NCI-H345 treated with DMSO at 0.1 percent for 48 hours (cell line): ENCODE results near the gene METTL6.
"Not testable (repeated sequence)": the region's sequence is repeated elsewhere in the genome, so short reads cannot be mapped to it uniquely, and the experiment has no call there.

Experiments used
- DNase-seq: peaks from one replicate; lab custom pipeline; 2025; ENCODE audit not compliant: unreplicated experiment; lab: John Stamatoyannopoulos, UW

METTL6 gene

DNA sequence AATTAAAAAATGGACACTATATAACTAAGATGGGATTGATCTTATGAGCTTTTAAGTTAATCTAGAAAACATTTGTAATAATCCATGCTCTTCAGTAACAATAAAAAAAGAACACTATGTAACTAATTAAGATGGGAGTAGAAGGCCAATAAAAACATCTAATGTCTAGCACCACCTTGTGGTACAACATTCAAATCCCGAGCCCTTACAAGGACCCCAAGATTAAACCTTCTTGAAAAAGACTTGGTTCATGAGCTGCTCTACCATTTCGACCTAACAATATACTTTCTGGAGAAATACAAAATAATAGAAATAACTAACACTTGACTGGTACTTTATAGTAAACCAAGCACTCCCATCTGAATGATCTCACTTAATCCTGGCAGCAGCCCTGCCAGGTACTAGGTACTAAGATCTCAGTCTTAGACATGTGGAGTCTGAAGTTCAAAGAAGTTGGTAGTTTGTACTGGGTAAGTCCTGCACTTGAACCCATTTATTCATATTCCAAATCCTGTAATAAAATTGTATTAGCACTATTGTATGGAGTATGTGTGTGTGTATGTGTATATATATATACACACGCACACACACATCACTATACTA is 21.8 kb downstream of the METTL6 start:
- peak; percentile 9 for DNase-seq

DNA sequence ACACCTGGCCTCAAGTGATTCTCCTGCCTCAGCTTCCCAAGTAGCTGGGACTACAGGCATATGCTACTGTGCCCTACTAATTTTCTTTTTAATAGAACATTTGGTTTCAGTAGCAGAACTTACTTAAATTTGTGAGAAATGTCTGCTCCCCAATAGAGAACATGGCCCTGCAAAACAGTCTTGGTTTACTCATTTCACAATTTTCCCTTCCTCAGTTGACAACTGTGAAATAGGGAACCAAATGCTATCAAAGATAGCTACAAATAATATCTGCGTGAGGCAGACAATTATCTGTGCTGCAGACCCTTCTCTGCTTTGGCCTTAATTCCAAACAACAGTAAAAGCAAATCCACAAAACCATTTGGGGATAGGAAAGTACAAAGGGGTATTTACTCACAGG is 22.6 kb downstream of the METTL6 start:
- DNase-seq: no peak

DNA sequence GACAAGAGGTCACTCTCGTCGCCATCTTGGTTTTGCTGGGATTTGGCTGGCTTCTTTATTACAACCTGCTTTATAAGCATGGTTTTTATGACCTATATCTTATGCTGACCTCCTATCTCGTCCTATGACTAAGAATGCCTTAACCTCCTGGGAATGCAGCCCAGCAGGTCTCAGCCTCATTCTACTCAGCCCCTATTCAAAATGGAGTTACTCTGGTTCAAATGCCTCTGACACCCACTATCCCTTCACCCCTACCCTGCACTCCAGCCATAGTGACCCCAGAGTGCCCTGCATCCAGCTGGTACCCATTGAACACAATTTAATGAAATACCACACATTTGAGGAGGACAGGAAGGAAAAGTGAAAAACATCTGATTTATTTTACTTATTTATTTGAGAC is 23.4 kb downstream of the METTL6 start:
- no peak for DNase-seq

DNA sequence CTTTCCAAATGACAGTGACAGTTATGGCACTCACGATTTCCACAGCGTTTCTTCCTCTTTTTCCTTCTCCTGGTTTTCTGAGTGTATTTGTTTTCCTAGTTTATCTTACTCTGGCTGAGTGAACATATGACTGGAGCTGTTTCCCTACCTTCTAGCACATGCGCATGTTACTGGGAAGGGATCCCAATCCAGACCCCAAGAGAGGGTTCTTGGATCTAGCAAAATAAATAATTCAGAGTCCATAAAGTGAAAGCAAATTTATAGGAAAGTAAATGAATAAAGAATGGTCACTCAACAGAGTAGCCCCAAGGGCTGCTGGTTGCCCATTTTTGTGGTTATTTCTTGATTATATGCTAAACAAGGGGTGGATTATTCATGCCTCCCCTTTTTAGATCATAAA is 23.8 kb downstream of the METTL6 start:
- DNase-seq: no peak

DNA sequence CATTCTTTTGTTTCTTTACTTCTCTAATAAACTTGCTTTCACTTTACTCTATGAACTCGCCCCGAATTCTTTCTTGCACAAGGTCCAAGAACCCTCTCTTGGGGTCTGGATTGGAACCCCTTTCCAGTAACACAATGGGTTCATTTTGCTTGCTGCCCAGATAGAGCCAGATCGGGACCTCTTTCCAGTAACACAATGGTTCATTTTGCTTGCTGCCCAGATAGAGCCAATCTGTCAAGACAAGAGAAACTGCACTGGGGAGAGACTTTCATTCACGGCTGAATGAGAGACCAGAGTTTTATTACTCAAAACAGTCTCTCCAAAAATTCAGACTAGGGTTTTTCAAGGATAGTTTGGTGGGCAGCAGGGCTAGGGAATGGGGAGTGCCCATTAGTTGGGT is 25.4 kb downstream of the METTL6 start:
- no peak for DNase-seq

DNA sequence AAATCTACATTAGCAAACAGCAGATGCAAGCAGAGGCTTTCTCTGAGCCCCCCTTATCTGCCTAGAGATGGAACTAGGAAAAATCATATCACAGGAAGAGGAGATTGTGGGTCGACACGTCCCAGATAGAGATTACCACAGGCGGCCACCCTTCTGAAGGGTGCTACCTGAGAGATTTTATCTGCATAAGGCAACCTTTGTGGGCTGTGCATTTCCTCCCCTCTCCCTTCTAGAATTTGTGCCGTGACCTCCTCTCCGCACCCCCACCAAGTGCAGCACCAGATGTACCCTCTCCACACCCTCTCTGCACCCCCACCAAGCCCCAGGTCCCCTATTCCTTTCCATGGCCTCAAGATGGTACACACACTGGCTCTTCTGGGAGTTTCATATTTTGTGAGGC is 27.4 kb downstream of the METTL6 start:
- no peak for DNase-seq

DNA sequence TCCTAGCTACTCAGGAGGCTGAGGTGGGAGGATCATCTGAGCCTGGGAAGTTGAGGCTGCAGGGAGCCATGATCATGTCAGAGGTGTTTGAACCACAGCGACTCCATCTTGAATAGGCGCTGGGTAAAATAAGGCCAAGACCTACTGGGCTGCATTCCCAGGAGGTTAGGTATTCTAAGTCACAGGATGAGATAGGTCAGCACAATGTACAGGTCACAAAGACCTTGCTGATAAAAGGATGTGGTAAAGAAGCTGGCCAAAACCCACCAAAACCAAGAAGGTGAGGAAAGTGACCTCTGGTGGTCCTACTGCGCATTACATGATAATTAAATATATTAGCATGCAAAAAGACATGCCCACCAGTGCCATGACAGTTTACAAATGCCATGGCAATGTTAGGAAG is 28.6 kb downstream of the METTL6 start:
- DNase-seq: not testable (repeated sequence)

DNA sequence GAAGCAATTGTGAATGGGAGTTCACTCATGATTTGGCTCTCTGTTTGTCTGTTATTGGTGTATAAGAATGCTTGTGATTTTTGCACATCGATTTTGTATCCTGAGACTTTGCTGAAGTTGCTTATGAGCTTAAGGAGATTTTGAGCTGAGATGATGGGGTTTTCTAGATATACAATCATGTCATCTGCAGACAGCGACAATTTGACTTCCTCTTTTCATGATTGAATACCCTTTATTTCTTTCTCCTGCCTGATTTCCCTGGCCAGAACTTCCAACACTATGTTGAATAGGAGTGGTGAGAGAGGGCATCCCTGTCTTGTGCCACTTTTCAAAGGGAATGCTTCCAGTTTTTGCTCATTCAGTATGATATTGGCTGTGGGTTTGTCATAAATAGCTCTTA is 34.1 kb downstream of the METTL6 start:
- DNase-seq: not testable (repeated sequence)

DNA sequence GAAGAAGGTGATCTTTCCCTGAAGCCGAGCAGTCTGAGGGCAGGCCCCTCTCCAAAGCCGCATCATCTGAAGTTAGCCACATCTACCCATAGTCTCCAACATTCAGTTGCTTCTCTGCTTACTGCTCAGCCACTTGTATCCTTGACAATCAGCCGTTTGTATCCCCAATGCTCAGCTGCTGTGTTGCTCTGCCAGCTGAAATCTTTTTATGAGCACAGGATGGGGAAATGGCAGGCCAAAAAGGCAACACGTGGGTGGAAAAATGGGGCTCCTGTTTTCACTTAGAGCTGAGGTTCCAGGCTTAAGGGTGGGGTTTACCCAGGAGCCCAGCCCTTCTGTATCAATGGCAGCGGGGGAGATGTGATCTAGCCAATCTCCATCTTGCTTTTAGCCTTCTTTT is 36.3 kb downstream of the METTL6 start:
- DNase-seq: no peak

DNA sequence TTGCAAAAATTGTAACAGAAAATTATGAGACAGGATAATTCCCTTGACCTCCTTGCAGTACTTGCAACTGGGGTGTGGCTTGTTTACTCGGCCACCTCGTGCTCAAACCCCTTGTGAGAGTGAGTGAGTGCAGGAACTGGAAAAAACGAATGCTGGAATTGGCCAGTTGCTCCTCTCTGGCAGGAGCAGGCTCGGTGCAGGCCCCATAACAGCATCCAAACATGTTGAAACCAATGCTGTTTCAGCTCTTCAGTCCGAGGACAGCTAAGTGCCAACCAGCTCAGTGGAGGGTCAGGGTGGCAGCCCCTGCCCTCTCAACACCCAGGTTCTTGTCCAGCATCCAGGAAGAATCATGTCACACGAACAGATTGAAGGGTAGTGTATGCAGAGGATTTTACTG is 36.9 kb downstream of the METTL6 start:
- DNase-seq: no peak

DNA sequence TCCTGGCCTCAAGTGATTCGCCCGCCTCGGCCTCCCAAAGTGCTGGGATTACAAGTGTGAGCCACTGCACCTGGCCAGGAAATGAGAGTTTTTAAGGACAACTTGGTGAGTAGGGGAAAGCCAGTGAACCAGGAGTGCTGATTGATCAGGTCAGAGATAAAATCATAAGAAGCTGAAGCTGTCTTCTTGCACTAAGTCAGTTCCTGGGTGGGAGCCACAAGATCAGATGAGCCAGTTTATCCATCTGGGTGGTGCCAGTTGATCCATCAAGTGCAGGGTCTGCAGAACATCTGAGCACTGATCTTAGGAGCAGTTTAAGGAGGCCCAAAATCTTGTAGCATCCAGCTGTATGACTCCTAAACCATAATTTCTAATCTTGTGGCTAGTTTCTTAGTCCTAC is 39.0 kb downstream of the METTL6 start:
- DNase-seq: not testable (repeated sequence)

DNA sequence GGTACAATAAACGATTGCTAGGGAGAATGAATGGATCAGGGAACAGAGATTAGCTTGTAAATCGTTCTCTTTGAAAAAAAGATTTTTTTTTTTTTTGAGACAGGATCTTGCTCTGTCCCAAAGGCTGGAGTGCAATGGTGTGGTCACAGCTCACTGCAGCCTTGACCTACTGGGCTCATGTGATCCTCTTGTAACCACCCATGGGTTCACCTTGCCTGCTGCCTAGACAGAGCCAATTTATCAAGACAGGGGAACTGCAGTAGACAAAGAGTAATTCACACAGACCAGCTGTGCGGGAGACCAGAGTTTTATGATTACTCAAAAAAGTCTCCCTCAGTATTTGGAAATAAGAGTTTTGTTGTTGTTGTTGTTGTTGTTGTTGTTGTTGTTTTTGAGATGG is 39.6 kb downstream of the METTL6 start:
- no peak for DNase-seq

DNA sequence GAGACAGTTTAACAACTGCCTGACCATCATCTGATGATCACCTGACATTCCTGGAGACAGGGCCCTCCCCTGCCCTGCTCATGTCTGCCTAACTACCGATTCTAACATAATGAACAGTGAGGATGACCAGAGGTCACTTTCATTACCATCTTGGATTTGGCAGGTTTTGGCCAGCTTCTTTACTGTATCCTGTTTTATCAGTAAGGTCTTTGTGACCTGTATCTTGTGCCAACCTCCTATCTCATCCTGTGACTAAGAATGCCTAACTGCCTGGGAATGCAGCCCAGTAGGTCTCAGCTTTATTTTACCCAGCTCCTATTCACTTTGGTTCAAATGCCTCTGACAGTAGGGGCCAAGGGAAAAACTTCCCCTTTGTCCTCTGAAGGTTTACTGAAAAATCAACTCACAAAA is 40.2 kb downstream of the METTL6 start:
- no peak for DNase-seq

DNA sequence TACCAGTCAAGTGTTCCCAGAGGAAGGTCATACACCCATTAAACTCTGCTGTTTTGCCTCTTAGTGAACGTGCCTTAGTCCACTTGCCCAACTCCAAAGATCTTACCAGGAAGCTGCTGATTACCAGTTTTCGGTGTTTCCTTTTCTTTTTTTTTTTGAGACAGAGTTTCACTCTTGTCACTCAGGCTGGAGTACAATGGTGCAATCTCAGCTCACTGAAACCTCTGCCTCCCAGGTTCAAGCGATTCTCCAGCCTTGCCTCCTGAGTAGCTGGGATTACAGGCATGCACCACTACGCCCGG is 40.7 kb downstream of the METTL6 start:
- DNase-seq: not testable (repeated sequence)

DNA sequence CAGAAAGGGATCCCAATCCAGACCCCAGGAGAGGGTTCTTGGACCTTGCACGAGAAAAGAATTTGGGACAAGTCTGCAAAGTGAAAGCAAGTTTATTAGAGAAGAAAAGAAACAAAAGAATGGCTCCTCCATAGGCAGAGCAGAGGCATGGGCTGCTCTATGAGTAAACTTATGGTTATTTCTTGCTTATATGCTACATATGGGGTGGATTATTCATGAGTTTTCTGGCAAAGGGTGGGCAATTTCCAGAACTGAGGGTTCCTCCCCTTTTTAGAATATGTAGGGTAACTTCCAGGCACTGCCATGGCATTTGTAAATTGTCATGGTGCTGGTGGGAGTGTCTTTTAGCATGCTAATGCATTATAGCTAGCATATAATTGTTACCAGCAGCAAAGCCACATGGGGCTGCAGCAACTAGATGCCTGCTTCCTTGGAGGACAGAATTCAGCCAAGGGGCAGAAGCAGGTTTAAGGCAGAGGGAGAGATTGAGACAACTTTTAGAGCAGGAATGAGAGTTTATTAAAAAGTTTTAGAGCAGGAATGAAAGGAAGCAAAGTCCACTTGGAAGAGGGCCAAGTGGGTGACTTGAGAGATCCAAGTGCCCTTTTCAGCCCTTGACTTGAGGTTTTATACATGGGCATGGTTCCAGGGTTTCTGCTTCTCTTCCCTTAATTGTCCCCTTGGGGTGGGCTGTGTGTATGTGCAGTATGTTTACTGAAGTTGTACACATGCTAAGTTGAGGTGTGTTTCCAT is 41.3 kb downstream of the METTL6 start:
- no peak for DNase-seq

DNA sequence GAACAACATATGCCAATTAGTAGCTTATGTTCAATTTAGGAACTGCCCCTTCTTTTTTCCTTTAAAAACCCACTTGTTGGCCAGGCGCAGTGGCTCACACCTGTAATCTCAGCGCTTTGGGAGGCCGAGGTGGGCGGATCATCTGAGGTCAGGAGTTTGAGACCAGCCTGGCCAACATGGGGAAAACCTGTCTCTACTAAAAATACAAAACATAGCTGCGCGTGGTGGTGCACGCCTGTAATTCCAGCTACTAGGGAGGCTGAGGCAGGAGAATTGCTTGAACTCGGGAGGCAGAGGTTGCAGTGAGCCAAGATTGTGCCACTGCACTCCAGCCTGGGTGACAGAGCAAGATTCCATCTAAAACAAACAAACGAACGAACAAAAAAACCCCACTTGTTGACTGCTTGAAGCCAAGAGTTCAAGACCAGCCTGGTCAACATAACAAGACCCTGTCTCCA is 42.1 kb downstream of the METTL6 start:
- DNase-seq: not testable (repeated sequence)

DNA sequence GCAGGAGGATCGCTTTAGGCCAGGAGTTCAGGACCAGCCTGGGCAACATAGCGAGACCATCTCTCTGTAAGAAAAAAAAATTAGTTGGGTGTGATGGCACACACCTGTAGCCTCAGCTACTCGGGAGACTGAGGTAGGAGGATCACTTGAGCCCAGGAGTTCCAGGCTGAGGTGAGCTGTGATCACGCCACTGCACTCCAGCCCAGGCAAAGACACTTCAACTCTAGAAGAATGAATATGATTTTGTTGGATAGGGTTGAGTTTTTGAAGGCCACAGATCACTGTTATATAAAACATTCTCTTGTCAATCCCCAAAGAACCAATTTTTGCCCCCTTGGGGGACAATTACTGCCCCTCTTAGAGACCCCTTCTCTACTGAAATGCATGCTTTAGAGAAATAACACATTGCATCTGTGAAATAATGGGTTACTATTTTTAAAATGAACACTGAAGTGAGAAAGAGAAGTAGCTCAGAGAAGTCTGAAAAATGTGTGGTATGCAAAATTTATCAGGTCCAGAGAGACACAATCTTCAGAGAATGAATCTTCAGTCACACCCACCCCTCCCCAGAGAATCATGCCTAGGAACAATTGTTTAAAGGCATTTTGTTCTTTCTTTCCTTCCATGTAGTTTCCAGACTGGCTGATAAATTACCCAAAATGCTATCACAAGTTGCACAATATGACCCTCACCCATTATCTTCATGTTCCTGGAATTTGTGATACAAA is 42.7 kb downstream of the METTL6 start:
- DNase-seq: no peak

DNA sequence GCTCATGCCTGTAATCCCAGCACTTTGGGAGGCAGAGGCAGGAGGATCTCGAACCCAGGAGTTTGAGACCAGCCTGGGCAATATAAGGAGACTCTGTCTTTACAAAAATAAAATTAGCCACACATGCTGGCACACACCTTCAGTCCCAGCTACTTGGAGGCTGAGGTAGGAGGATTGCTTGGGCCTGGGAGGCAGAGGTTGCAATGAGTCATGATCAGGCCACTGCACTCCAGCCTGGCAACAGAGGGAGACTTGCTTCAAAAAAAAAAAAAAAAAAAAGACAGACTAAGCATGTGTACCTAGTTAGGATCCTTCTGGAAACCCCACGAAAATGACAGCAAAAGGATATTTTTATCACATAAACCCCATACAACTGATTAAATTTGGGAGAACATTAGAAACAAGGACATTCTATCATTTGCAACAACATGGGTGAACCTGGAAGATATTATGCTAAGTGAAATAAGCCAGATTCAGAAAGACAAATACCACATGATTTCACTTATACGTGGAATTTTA is 44.9 kb downstream of the METTL6 start:
- no peak for DNase-seq

DNA sequence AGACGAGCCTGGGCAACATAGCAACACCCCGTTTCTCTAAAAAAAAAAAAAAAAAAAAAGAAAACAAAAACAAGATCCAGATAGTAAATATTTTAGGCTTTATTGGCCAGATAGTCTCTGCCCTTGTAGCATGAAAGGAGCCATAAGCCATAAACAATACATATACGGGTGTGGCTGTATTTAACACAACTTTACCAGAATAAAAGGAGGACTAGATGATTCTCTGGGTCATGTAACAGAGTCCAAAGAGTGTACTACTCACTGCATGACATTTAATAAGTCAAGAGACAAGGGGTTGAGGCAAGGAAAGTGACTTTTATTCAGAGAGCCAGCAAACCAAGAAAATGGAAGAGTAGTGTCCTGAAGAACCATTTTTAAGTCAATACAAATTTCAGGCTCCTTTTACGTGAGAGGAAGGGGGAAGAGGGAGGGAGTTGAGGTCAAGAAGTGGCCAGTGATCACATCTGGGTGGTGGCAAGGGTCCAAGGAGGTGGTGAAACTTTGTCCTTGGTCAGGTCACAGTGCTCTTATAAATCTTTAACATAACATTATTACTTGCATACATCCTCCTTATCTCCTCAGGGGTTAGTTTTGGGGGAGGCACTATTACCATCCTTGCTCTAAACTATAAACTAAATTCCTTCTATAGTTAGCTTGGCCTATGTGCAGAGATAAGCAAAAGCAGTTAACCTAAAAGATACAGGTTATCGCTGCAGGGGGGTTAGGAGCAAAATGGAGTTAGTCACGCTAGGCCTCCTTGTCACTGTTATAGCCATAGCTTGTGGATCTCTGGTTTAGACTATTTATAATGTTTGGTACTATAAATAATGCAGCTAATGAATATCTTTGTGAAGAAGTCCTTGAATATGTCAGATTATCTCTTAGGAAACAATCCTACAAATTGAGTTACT is 46.1 kb downstream of the METTL6 start:
- DNase-seq: no peak

DNA sequence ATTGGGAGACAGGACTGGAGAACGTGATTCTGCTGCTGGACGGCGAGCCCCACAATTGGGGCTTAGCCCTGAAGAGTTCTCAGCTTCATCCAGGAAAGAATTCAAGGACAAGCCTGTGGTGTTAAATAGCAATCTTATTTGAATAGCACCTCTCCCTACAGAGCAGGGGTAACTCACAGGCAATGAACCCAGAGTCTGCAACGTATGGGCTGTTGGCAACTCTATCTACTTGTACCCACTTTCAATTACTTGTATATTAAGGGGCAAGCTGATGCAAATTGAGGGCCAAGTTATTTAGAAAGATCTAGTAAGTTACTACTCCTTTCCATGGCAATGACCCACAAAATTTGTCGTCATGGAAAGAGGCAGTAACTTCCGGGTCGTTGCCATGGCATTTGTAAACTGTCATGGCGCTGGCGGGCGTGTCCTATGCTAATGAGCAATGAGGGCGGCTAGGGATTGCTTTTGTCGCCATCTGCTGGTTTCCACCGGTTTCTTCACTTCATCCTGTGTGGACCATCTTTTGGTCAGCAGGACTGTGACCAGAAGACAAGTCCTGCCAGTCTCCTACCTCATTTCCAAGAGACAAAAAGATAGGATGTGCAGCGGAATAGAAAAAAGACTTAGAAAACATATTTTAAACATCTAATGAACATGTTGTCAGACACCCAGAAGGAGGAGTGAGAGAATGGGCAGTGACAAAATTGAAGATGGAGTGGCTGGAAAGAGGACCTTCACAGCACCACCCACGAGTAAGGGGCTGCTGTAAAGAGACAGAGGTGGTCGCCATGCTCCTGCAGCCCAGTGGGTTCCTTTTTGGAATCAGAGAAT is 49.2 kb downstream of the METTL6 start:
- peak; percentile 71 for DNase-seq
